H9 (cell line): ENCODE data around the gene DDX1. TPM values are rescaled to one million over a fixed set of nuclear protein-coding genes. Genes with fewer than 3 reads are reported as not detected.

Experiments
- DNase-seq: peaks from one replicate; pipeline ENCODE4 v3.0.0-alpha.2; 2017
- H2AFZ ChIP-seq: one replicate; pipeline ENCODE4 v1.6.1; 2013; ENCODE audit warnings: mild to moderate bottlenecking, low read length, control low read depth, moderate library complexity
- H2AK5ac ChIP-seq: 2 replicates; pipeline ENCODE4 v1.6.1; 2013; ENCODE audit warnings: low read length, control low read depth, mixed read lengths; ENCODE audit not compliant: insufficient read length
- H2BK120ac ChIP-seq: one replicate; pipeline ENCODE4 v1.6.1; 2013; ENCODE audit warnings: low read depth, mild to moderate bottlenecking, low read length, control low read depth, inconsistent platforms; ENCODE audit not compliant: poor library complexity, severe bottlenecking
- H2BK12ac ChIP-seq: 2 replicates; pipeline ENCODE4 v1.6.1; 2013; ENCODE audit warnings: low read length, control low read depth, mixed read lengths, low read depth; ENCODE audit not compliant: insufficient read length
- H2BK15ac ChIP-seq: 2 replicates; pipeline ENCODE4 v1.6.1; 2013; ENCODE audit warnings: low read depth, low read length, control low read depth
- H2BK20ac ChIP-seq: one replicate; pipeline ENCODE4 v1.6.1; 2013; ENCODE audit warnings: low read depth, mild to moderate bottlenecking, low read length, control low read depth, inconsistent platforms; ENCODE audit not compliant: poor library complexity, severe bottlenecking
- H2BK5ac ChIP-seq: 2 replicates; pipeline ENCODE4 v1.6.1; 2013; ENCODE audit warnings: low read length, control low read depth, mixed read lengths; ENCODE audit not compliant: insufficient read length
- H3K14ac ChIP-seq: 2 replicates; pipeline ENCODE4 v1.6.1; 2013; ENCODE audit warnings: low read length, control low read depth; ENCODE audit not compliant: insufficient read depth
- H3K18ac ChIP-seq: 2 replicates; pipeline ENCODE4 v1.6.1; 2013; ENCODE audit warnings: low read depth, mild to moderate bottlenecking, mixed read lengths, low read length, control low read depth; ENCODE audit not compliant: insufficient read length
- H3K23ac ChIP-seq: 2 replicates; pipeline ENCODE4 v1.6.1; 2013; ENCODE audit warnings: low read length, control low read depth, mixed read lengths, low read depth; ENCODE audit not compliant: insufficient read length
- H3K23me2 ChIP-seq: 2 replicates; pipeline ENCODE4 v1.6.1; 2013; ENCODE audit warnings: low read depth, mild to moderate bottlenecking, mixed read lengths, low read length, control low read depth; ENCODE audit not compliant: insufficient read length, poor library complexity, severe bottlenecking
- H3K27ac ChIP-seq: 2 replicates; pipeline ENCODE4 v1.5.1; 2013; ENCODE audit warnings: low read length, control low read depth, mixed read lengths, low read depth; ENCODE audit not compliant: insufficient read length
- H3K27me3 ChIP-seq: 2 replicates; pipeline ENCODE4 v1.6.1; 2013; ENCODE audit warnings: low read length, control low read depth, inconsistent platforms; ENCODE audit not compliant: insufficient read depth
- H3K4ac ChIP-seq: 2 replicates; pipeline ENCODE4 v1.6.1; 2013; ENCODE audit warnings: low read depth, mild to moderate bottlenecking, control low read depth, inconsistent platforms, low read length, moderate library complexity
- H3K4me1 ChIP-seq: 2 replicates; pipeline ENCODE4 v1.6.1; 2013; ENCODE audit warnings: low read length, control low read depth, inconsistent platforms; ENCODE audit not compliant: insufficient read depth
- H3K4me2 ChIP-seq: 2 replicates; pipeline ENCODE4 v1.6.1; 2013; ENCODE audit warnings: low read length, control low read depth, mixed read lengths; ENCODE audit not compliant: insufficient read length, insufficient read depth
- H3K56ac ChIP-seq: 2 replicates; pipeline ENCODE4 v1.6.1; 2013; ENCODE audit warnings: low read depth, mild to moderate bottlenecking, mixed read lengths, low read length, control low read depth; ENCODE audit not compliant: insufficient read length
- H3K79me1 ChIP-seq: 2 replicates; pipeline ENCODE4 v1.6.1; 2013; ENCODE audit warnings: low read depth, mild to moderate bottlenecking, moderate library complexity, low read length, control low read depth, inconsistent platforms; ENCODE audit not compliant: insufficient read depth, poor library complexity, severe bottlenecking
- H3K79me2 ChIP-seq: 2 replicates; pipeline ENCODE4 v1.6.1; 2013; ENCODE audit warnings: low read length, control low read depth, inconsistent platforms; ENCODE audit not compliant: insufficient read depth
- H3K9ac ChIP-seq: 2 replicates; pipeline ENCODE4 v1.6.1; 2013; ENCODE audit warnings: low read length, control low read depth, mixed read lengths; ENCODE audit not compliant: insufficient read length; ENCODE audit errors: extremely low read depth
- H3K9me3 ChIP-seq: one replicate; pipeline ENCODE4 v1.6.1; 2013; ENCODE audit warnings: low read depth, low read length, inconsistent platforms; ENCODE audit not compliant: control insufficient read depth
- H3T11ph ChIP-seq: one replicate; pipeline ENCODE4 v1.6.1; 2013; ENCODE audit warnings: mild to moderate bottlenecking, low read length, control low read depth, inconsistent platforms
- H4K20me1 ChIP-seq: one replicate; pipeline ENCODE4 v1.6.1; 2013; ENCODE audit not compliant: control insufficient read depth, insufficient read length, insufficient read depth
- H4K5ac ChIP-seq: 2 replicates; pipeline ENCODE4 v1.6.1; 2013; ENCODE audit warnings: low read depth, mild to moderate bottlenecking, mixed read lengths, low read length, control low read depth; ENCODE audit not compliant: insufficient read length
- H4K8ac ChIP-seq: replicated peaks from 2 replicates; pipeline ENCODE4 v1.6.1; 2013; ENCODE audit warnings: low read length, control low read depth, mixed read lengths, low read depth; ENCODE audit not compliant: insufficient read length
- H4K91ac ChIP-seq: 2 replicates; pipeline ENCODE4 v1.6.1; 2013; ENCODE audit warnings: low read depth, mild to moderate bottlenecking, moderate library complexity, mixed read lengths, low read length, control low read depth; ENCODE audit not compliant: insufficient read length
- H3K27ac Mint-ChIP-seq, 3 experiments: 2 replicates in 2 of 3; 3 replicates in 1 of 3; pipeline ENCODE4 v1.8.0; 2020 to 2021; ENCODE audit warnings: mixed read lengths in 3 of 3, mild to moderate bottlenecking in 1 of 3, moderate library complexity in 1 of 3
- H3K27me3 Mint-ChIP-seq: 2 replicates; pipeline ENCODE4 v1.8.0; 2021; ENCODE audit warnings: low read depth, mild to moderate bottlenecking, moderate library complexity, mixed read lengths
- H3K36me3 Mint-ChIP-seq, 3 experiments: 2 replicates in 2 of 3; 3 replicates in 1 of 3; pipeline ENCODE4 v1.8.0; 2020 to 2021; ENCODE audit warnings: low read depth in 3 of 3, mixed read lengths in 3 of 3; ENCODE audit not compliant: insufficient read depth in 1 of 3
- H3K4me1 Mint-ChIP-seq, 2 experiments: 2 replicates each; pipeline ENCODE4 v1.8.0; 2020; ENCODE audit warnings: mixed read lengths in 2 of 2
- H3K4me3 Mint-ChIP-seq, 2 experiments: 2 replicates in 1 of 2; 3 replicates in 1 of 2; pipeline ENCODE4 v1.8.0; 2020 to 2021; ENCODE audit warnings: mild to moderate bottlenecking in 2 of 2, mixed read lengths in 2 of 2, moderate library complexity in 1 of 2
- H3K9me3 Mint-ChIP-seq, 2 experiments: 2 replicates in 1 of 2; 3 replicates in 1 of 2; pipeline ENCODE4 v1.8.0; 2020; ENCODE audit warnings: mild to moderate bottlenecking in 2 of 2, mixed read lengths in 2 of 2, moderate library complexity in 1 of 2
- CTCF ChIP-seq: fragments of 200-600 bp; sonication (generic); conservative IDR thresholded peaks from 3 replicates; pipeline ENCODE4 v1.8.0; 2021; ENCODE audit warnings: antibody characterized with exemption, mild to moderate bottlenecking
- WGBS: extraction: QIAGEN DNeasy Blood & Tissue Kit; methylation state at CpG from one replicate; pipeline ENCODE4 v1.1.7; 2013; ENCODE audit warnings: missing lambda C conversion rate, low lambda C conversion rate, mixed read lengths; ENCODE audit not compliant: insufficient read length; ENCODE audit errors: extremely low coverage; 5-methylcytosine and 5-hydroxymethylcytosine counted together
- total RNA-seq: library from RNA; stranded (reverse); gene quantifications from 2 replicates; pipeline ENCODE4 v1.2.1, GENCODE V29; 2021

DDX1 gene
- total RNA-seq, 1 experiment from 2014 or later, result 120 TPM

DNA sequence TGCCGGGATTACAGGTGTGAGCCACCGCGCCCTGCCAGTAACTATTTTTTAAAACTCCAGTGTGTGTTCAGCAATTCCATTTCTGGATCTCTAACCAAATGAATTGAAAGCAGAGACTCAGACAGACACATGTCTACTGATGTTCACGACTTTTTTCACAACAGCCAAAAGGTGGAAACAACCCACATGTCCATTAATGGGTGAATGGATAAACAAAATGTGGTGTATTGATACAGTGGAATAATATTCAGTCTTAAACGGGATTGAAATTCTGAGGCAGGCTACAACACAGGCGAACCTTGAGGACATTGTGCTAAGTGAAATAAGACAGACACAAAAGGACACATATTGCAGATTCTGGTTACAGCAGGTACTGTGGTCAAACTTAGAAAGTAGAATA lies 55.0 kb downstream of the DDX1 start:
- H2AK5ac ChIP-seq, result no peak overlapping the region
- no peak overlapping the region for H3K4me2 ChIP-seq
- no peaks in the 10 kb centered on the region for H3K4me1 ChIP-seq
- no peak overlapping the region for H3K18ac ChIP-seq
- H3K4ac ChIP-seq, result no peak overlapping the region
- peaks cover 4% of the 10 kb centered on the region for H3K27me3 Mint-ChIP-seq
- no peak overlapping the region for H4K91ac ChIP-seq
- no peak overlapping the region for H3K27ac Mint-ChIP-seq
- H3K14ac ChIP-seq, result no peak overlapping the region
- H3K4me1 Mint-ChIP-seq, result peaks cover 0 to 4% of the 10 kb centered on the region in 2 experiments; a peak in 3 of 4 replicates
- H3K9me3 Mint-ChIP-seq, result no peaks in the 10 kb centered on the region
- no CpG with 5 or more reads among the region's 6 CpGs for WGBS
- H3K79me1 ChIP-seq, result no peaks in the 10 kb centered on the region
- no peak overlapping the region for H3T11ph ChIP-seq
- no peaks in the 10 kb centered on the region for H3K79me2 ChIP-seq
- H3K9me3 ChIP-seq, result no peaks in the 10 kb centered on the region
- peaks cover 0 to under 1% (median 0%) of the 10 kb centered on the region in 3 experiments; a peak in 2 of 7 replicates for H3K36me3 Mint-ChIP-seq
- H3K9ac ChIP-seq, result no peak overlapping the region
- H3K27ac ChIP-seq, result no peak overlapping the region
- no peak overlapping the region for H2BK20ac ChIP-seq
- no peak overlapping the region for H2BK12ac ChIP-seq
- no peak overlapping the region for H3K23ac ChIP-seq
- no peak overlapping the region for H3K4me3 Mint-ChIP-seq
- no peaks in the 10 kb centered on the region for H3K23me2 ChIP-seq
- no peak overlapping the region for H3K56ac ChIP-seq
- H4K5ac ChIP-seq, result no peak overlapping the region
- no peak for TF ChIP-seq CTCF
- no peak overlapping the region for H2AFZ ChIP-seq
- H2BK15ac ChIP-seq, result no peak overlapping the region
- no peaks in the 10 kb centered on the region for H4K20me1 ChIP-seq
- H4K8ac ChIP-seq, result no peak overlapping the region
- DNase-seq, result no peak
- H3K27me3 ChIP-seq, result no peaks in the 10 kb centered on the region
- no peak overlapping the region for H2BK120ac ChIP-seq
- no peak overlapping the region for H2BK5ac ChIP-seq
